GM12891 (cell line): ENCODE measurements around the gene NELL2.

Experiments
- POLR2A ChIP-seq: IDR thresholded peaks from 2 replicates; pipeline ENCODE4 v1.6.1; 2011; ENCODE audit warnings: low read depth, low read length, control low read depth
- POLR2AphosphoS5 ChIP-seq: IDR thresholded peaks from 2 replicates; pipeline ENCODE4 v1.6.1; 2011; ENCODE audit warnings: low read depth, low read length, control low read depth
- TAF1 ChIP-seq: IDR thresholded peaks from 2 replicates; pipeline ENCODE4 v1.6.1; 2011; ENCODE audit warnings: low read depth, low read length, control low read depth

GRCh38 chr12:44876544-44877410 is 662 bp upstream of the NELL2 start:
- no peak for TF ChIP-seq TAF1
- no peak for TF ChIP-seq POLR2AphosphoS5
- no peak for TF ChIP-seq POLR2A
